Hepatocyte (in vitro differentiated cells): Measurements from ENCODE around the gene GATAD2A. TPM values are rescaled to one million over a fixed set of nuclear protein-coding genes. Genes with fewer than 3 reads are reported as not detected.
A peak's percentile ranks its signal among the peaks of the same experiment; 100 is the strongest.

Experiments
- DNase-seq: peaks from one replicate; pipeline ENCODE4 v3.0.0-alpha.2; 2016; ENCODE audit warnings: low spot score
- H2AFZ ChIP-seq: fragments of 200-600 bp; sonication (generic); 2 replicates; pipeline ENCODE4 v1.6.0; 2016; ENCODE audit warnings: antibody characterized with exemption, mild to moderate bottlenecking
- H3K27ac ChIP-seq: fragments of 200-600 bp; sonication (generic); 2 replicates; pipeline ENCODE4 v1.5.1; 2016; ENCODE audit warnings: mild to moderate bottlenecking
- H3K27me3 ChIP-seq: fragments of 200-600 bp; sonication (generic); 2 replicates; pipeline ENCODE4 v1.6.1; 2016
- H3K36me3 ChIP-seq: fragments of 200-600 bp; sonication (generic); replicated peaks from 2 replicates; pipeline ENCODE4 v1.5.1; 2016; ENCODE audit warnings: low read depth; ENCODE audit not compliant: insufficient read depth
- H3K4me1 ChIP-seq: fragments of 200-600 bp; sonication (generic); 2 replicates; pipeline ENCODE4 v1.5.1; 2016; ENCODE audit warnings: mild to moderate bottlenecking, moderate library complexity; ENCODE audit not compliant: insufficient read depth
- H3K4me2 ChIP-seq: fragments of 200-600 bp; sonication (generic); 2 replicates; pipeline ENCODE4 v1.6.0; 2016
- H3K4me3 ChIP-seq: fragments of 200-600 bp; sonication (generic); 2 replicates; pipeline ENCODE4 v1.5.1; 2016; ENCODE audit warnings: mild to moderate bottlenecking
- H3K79me2 ChIP-seq: fragments of 200-600 bp; sonication (generic); 2 replicates; pipeline ENCODE4 v1.6.0; 2017; ENCODE audit warnings: mild to moderate bottlenecking
- H3K9me2 ChIP-seq: fragments of 200-600 bp; sonication (generic); replicated peaks from 2 replicates; pipeline ENCODE4 v1.6.0; 2017; ENCODE audit warnings: mild to moderate bottlenecking; ENCODE audit not compliant: insufficient read depth
- H3K9me3 ChIP-seq: fragments of 200-600 bp; sonication (generic); 2 replicates; pipeline ENCODE4 v1.5.1; 2016; ENCODE audit warnings: low read depth, mild to moderate bottlenecking
- H4K20me1 ChIP-seq: fragments of 200-600 bp; sonication (generic); 2 replicates; pipeline ENCODE4 v1.6.0; 2016; ENCODE audit warnings: mild to moderate bottlenecking; ENCODE audit not compliant: insufficient read depth, poor library complexity, severe bottlenecking
- CTCF ChIP-seq: fragments of 200-600 bp; sonication (generic); IDR thresholded peaks from 2 replicates; pipeline ENCODE4 v1.5.1; 2016; ENCODE audit warnings: antibody characterized with exemption, mild to moderate bottlenecking; ENCODE audit not compliant: poor library complexity
- EZH2 ChIP-seq: fragments of 200-600 bp; sonication (generic); IDR thresholded peaks from 2 replicates; pipeline ENCODE4 v1.6.1; 2016; ENCODE audit warnings: antibody characterized with exemption, mild to moderate bottlenecking, borderline replicate concordance
- EZH2phosphoT487 ChIP-seq: fragments of 200-600 bp; sonication (generic); IDR thresholded peaks from one replicate; pipeline ENCODE4 v1.6.1; 2018; ENCODE audit warnings: antibody characterized with exemption, mild to moderate bottlenecking, low read depth, moderate library complexity; ENCODE audit not compliant: unreplicated experiment, severe bottlenecking
- WGBS: methylation state at CpG from one replicate; pipeline ENCODE4 v1.1.6; 2016; ENCODE audit warnings: low lambda C conversion rate; ENCODE audit errors: missing lambda C conversion rate; 5-methylcytosine and 5-hydroxymethylcytosine counted together
- polyA plus RNA-seq: library from polyadenylated mRNA; unstranded; fragments of >200 nt; fragmentation: Nextera tagmentation; extraction: Ambion mirVana; gene quantifications from 2 replicates; pipeline ENCODE4 v1.2.1, GENCODE V29; 2016
- total RNA-seq: library from RNA; depleted of rRNA; stranded (reverse); fragments of >200 nt; gene quantifications from 2 replicates; pipeline ENCODE4 v1.2.3, GENCODE V29; 2014

The GATAD2A gene
- total and polyA plus RNA-seq, 2 experiments from 2014 or later: 35.3 to 35.7 TPM

- 54% methylated on average over 4 of the region's 4 CpGs for WGBS
- Histone ChIP-seq H3K4me1 (peaks cover 34% of the 10 kb centered on the region), H4K20me1 (peaks cover 71% of the 10 kb centered on the region), H3K9me3 (no peaks in the 10 kb centered on the region), H3K36me3 (no peaks in the 10 kb centered on the region), H3K79me2 (peaks cover 77% of the 10 kb centered on the region), H3K4me3 (no peak overlapping the region), H3K9me2 (no peaks in the 10 kb centered on the region), H3K4me2 (peak overlapping the region; percentile 48), H3K27ac (peak overlapping the region; percentile 94), H3K27me3 (no peaks in the 10 kb centered on the region), H2AFZ (no peak overlapping the region)
- no peak for DNase-seq
- TF ChIP-seq EZH2 (no peak), CTCF (no peak), EZH2phosphoT487 (no peak)
These were observed 3.7 kb downstream of the GATAD2A start for GRCh38 chr19:19409205-19409604.

GRCh38 chr19:19409631-19410030, 4.2 kb downstream of the GATAD2A start:
- Histone ChIP-seq H3K4me1 (peaks cover 34% of the 10 kb centered on the region), H3K27ac (no peak overlapping the region), H3K4me2 (peak overlapping the region; percentile 48)

GRCh38 chr19:19410553-19411550, 5.4 kb downstream of the GATAD2A start:
- 79% methylated on average over 15 of the region's 15 CpGs for whole genome bisulfite sequencing
- Histone ChIP-seq H3K9me3 (no peaks in the 10 kb centered on the region), H3K27me3 (no peaks in the 10 kb centered on the region), H3K9me2 (no peaks in the 10 kb centered on the region), H3K4me2 (no peak overlapping the region), H3K79me2 (peaks cover 92% of the 10 kb centered on the region), H3K27ac (no peak overlapping the region), H3K4me3 (no peak overlapping the region), H3K4me1 (peaks cover 34% of the 10 kb centered on the region), H2AFZ (no peak overlapping the region), H4K20me1 (peaks cover 79% of the 10 kb centered on the region), H3K36me3 (no peaks in the 10 kb centered on the region)
- TF ChIP-seq CTCF (no peak), EZH2 (no peak), EZH2phosphoT487 (no peak)
- no peak for DNase-seq

More at GRCh38 chr19:19409631-19410030, 4.2 kb downstream of the GATAD2A start:
- Histone ChIP-seq H4K20me1 (peaks cover 73% of the 10 kb centered on the region), H3K4me3 (no peak overlapping the region), H3K36me3 (no peaks in the 10 kb centered on the region), H3K9me3 (no peaks in the 10 kb centered on the region), H3K79me2 (peaks cover 80% of the 10 kb centered on the region), H2AFZ (no peak overlapping the region), H3K9me2 (no peaks in the 10 kb centered on the region), H3K27me3 (no peaks in the 10 kb centered on the region)
- 72% methylated on average over 8 of the region's 8 CpGs for WGBS
- no peak for DNase-seq
- no peak for TF ChIP-seq EZH2
- no peak for TF ChIP-seq EZH2phosphoT487
- no peak for TF ChIP-seq CTCF
